Peyer's patch (tissue), 4 donors: ENCODE results near the gene BSCL2.

Experiments used
- POLR2A ChIP-seq, 2 donors: fragments of 450-650 bp; IDR thresholded peaks; one replicate each; pipeline ENCODE4 v1.5.1; 2017; ENCODE audit warnings: antibody characterized with exemption in 2 of 2, mild to moderate bottlenecking in 2 of 2, moderate library complexity in 2 of 2
- TF ChIP-seq, protein P1 (sequence below), 6 experiments: fragments of 450-650 bp in 4 of 6; fragments of 200-600 bp in 2 of 6; sonication (generic) in 1 of 6; IDR thresholded peaks; one replicate each; pipeline ENCODE4 v1.5.1; 2017 to 2019; ENCODE audit warnings: antibody characterized with exemption in 6 of 6, mild to moderate bottlenecking in 3 of 6, moderate library complexity in 1 of 6

DNA sequence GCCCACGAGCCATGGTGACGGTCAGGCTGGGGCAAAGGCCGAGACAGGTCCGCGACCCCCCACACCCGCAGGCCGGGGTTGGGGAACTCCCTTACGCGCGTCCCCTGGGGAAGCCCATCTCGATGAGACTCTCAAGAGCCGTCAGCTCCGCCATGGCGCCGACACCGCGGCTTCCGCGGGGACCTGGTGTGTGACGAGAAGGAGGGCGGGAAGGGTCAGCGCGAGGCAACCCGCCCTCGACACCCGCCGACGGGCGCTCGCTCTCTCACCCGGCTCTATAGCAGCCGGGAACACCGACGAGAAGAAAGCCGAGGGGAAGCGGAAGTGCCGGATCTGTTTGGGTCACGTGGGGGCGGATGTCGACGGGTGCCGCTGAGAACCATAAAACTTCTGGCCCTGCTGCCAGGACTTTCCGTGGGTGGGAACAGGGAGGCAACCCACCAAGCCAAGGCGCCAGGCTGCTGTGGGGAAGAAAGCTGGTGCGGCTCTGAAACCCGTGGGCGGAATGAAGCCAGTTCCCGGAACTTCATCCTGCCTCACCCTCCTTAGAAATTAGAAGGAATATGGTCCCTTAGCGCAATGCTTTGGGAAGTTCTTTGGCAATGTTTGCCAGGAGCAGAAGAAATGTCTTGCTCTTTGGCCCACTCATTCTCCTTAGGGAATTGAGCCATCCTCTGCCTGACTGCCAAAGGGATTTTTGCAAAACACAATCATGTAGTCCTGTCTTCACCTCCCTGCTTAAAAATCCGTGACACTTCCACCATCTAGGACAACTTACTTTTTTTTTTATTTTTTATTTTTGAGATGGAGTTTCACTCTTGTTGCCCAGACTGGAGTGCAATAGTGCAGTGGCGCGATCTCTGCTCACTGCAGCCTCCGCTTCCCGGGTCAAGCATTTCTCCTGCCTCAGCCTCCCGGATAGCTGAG, 28.2 kb downstream of the BSCL2 start, which contains the start of gene UBXN1:
- TF ChIP-seq, protein P1, sequence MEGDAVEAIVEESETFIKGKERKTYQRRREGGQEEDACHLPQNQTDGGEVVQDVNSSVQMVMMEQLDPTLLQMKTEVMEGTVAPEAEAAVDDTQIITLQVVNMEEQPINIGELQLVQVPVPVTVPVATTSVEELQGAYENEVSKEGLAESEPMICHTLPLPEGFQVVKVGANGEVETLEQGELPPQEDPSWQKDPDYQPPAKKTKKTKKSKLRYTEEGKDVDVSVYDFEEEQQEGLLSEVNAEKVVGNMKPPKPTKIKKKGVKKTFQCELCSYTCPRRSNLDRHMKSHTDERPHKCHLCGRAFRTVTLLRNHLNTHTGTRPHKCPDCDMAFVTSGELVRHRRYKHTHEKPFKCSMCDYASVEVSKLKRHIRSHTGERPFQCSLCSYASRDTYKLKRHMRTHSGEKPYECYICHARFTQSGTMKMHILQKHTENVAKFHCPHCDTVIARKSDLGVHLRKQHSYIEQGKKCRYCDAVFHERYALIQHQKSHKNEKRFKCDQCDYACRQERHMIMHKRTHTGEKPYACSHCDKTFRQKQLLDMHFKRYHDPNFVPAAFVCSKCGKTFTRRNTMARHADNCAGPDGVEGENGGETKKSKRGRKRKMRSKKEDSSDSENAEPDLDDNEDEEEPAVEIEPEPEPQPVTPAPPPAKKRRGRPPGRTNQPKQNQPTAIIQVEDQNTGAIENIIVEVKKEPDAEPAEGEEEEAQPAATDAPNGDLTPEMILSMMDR (IDR thresholded peaks at IDR 0.05) = no peak
- TF ChIP-seq POLR2A (IDR thresholded peaks at IDR 0.05) = peak; percentile 61 to 80
